HG03066 (cell line): ENCODE data around the gene IL22.
"Not testable (repeated sequence)": the region's sequence is repeated elsewhere in the genome, so short reads cannot be mapped to it uniquely, and the experiment has no call there.

Source experiments
- ATAC-seq: cut with Tn5 transposase; IDR thresholded peaks from one replicate; pipeline ENCODE4 v1.9.1; 2021; ENCODE audit warnings: low read depth; ENCODE audit not compliant: unreplicated experiment

Gene IL22

DNA sequence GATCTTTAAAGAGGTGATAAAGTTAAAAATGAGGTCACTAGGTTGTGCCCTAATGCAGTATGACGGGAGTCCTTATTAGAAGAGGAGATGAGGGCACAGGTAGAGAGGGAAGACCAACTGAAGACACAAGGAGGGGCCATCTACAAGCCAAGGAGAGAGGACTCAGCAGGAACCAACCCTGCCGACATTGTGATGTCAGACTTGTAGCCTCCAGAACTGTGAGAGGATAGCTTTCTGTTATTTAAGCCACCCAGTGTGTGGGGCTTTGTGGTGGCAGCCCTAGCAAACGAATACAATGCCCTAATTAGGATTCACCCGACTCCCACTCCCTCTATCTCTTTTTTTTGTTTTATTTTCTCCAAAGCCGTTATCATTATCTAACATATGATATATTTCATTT, 19.9 kb downstream of the IL22 start:
- no peak for ATAC-seq

GRCh38 chr12:68231691-68232090, 21.7 kb downstream of the IL22 start:
- ATAC-seq, result no peak

DNA sequence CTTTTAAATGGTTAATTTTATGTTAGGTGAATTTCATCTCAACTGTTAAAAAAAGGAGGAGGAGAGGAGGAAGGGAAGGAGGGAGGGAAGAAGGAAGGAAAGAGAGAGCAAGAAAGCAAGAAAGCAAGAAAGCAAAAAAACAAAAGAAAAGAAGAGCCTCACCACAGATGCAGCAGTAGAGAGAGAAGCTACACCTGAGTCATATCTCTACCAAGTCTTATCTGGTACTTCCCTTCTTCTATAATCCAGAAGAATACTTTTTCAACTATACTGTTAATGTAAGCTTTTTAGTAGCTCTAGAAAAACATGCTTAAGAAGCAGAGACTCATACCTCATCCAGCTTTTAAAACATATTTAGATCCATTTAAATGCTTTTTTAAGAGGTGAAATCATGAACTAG, 22.2 kb downstream of the IL22 start:
- ATAC-seq, result no peak

DNA sequence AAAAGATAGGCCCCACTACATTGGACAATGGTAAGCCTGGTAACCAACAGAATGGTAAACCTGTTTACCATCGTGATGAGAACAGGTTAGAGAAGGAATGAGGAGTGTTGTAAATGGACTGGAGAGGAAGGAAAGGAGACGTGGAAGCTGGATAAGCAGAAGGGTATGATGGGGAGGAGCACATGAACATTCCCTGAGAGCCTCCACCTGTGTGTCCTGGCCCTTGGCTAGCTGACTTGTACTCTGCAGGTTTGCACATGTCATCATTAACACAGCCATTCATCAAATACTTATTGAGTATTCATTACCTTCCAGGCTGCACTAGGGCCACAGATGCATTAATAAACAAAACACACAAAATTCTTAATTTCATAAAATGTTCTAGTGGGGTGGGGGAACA, 23.4 kb downstream of the IL22 start:
- ATAC-seq, result no peak

DNA sequence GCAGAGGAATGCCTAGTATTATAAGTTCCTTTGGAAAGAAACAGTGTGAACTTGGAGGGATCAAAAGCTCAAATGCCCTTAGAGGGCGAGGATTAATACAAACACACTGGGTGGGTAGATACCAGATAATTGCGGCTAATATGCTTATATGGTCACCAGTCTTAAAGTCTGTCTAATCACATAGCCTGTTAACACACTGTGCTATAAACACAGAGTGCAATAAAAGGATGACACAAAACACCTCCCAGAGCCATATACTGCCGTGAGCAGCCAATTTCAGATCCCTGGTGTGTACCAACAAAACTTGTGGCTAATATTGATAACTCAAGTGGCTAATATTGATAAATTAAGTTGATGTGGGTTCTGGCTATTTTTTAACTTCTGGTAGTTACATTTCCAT, 26.0 kb downstream of the IL22 start:
- no peak for ATAC-seq

- no peak for ATAC-seq
Measured at GRCh38 chr12:68225576-68226476, 27.6 kb downstream of the IL22 start, which contains the start of gene IL26. IL26 (minus strand) TSS chr12:68225810; CDS start chr12:68225756, 54 bp downstream.

GRCh38 chr12:68224613-68225285, 28.7 kb downstream of the IL22 start:
- no peak for ATAC-seq

DNA sequence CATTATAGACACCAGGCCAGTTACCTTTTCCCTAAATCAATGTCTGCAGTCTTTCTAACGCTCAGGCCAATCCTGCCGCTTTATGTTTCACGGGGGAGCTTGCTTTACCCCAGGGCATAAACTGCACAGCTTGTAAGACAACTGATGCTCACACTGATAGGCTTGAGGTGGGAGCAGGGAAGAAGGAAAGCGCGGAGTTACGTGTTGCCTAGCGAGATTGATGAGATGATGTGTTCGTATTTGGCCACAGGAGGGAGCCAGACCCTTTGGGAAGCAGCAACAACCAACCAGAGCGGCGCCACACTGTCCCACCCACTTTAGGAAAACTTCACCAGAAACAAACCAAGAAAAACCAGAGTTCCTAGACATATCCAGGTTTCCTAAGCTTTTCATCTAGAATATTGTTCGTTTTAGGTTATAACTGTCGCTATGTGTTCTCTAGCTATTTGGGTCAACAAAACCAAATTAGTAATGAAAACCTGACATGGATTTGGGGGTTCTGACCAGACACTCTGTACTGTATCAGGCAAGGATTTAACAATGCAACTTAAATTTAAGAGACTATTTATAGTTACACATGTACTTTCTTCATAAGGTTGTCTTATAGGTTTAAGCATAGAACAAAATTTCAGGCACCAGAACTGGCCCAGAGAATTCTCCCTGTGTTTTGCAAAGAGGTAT, 30.2 kb downstream of the IL22 start:
- ATAC-seq, result peak; percentile 92

DNA sequence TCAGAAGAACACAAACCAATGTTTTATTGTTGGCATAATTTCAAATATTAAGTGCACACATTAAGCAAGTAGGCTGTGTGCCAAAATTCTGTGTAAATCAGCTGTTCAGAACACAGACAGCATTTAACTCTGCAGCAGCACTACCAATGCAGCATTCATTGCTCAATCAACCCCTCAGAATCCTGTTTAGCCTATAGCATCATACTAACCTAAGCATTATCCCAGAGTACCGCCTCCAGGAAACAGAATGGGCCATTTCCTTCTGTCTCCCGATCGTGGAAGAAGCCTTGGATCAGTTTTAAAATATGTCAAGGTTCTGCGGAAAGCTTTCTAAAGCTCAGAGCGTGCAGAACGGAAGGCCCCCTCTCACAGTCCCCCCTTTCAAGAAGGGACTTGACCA, 31.1 kb downstream of the IL22 start:
- no peak for ATAC-seq

- ATAC-seq, result no peak
Measured at GRCh38 chr12:68221497-68221896, 31.9 kb downstream of the IL22 start.

DNA sequence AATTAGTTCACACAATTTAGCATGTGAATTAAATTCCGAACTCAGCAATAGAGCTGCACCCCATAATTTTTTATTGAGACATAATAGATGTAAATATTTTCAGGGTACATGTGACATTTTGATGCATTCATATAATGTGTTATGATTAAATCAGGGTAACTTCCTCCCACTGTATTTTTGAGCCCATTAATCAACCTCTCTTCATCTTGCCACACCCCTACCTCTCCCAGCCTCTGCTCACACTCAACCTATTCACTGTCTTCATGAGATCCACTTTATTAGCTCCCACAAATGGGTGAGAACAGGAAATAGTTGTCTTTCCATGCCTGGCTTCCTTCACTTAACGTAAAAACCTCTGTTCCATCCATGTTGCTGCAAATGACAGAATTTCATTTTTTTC, 42.5 kb downstream of the IL22 start:
- no peak for ATAC-seq

DNA sequence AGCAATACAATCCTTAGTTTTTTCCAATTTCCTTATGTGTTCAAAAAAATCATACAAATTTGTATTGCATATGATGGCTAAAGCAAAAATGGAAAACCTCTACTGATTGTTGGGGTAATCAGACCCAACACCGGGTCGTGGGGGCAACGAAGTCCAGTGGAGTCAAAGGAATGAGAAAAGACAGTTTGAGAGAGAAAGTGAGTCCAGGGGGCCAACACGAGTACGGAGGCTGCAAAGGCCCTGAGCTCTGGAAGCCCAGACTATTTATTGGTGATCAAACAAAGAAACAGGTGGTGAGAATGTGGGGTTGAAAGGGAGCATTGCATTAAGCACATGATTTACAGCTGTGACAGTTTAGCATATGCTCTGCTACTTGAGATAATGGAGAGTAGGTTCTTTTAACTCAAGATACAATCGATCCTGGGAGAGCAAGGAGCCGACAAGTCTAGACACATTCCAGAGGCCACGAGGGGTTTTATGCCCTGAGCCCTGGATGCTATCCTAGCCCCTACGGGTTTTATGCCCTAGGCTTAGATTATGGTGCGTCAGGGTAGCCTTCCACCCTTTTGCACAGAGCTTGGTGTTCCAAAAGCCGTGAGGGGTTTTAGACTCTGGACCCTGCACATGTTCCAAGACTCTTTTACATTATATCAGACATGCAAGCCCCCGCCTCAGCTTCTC, 44.2 kb downstream of the IL22 start:
- ATAC-seq, result not testable (repeated sequence)

DNA sequence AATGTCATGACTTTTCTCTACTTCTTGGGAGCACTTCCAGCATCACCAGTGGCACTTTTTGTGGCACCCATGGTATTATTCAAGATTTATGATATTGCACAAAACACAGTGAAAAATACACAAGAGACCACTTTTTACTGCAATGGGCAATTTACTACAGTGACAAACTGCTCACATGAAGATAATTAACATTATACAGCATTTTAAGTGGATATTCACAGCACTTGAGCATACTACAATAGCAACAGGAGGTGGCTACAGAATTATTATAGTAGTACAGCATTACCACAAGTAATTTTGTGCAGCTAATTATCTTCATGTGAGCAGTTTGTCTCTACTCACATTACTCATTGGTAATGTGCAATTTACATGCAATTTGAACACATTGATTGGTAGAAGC, 46.1 kb downstream of the IL22 start:
- no peak for ATAC-seq

- ATAC-seq, result no peak
Measured at GRCh38 chr12:68206446-68206845, 47.0 kb downstream of the IL22 start.

GRCh38 chr12:68203460-68203875, 49.9 kb downstream of the IL22 start:
- ATAC-seq, result no peak

GRCh38 chr12:68200854-68201253, 52.5 kb downstream of the IL22 start:
- ATAC-seq, result no peak

DNA sequence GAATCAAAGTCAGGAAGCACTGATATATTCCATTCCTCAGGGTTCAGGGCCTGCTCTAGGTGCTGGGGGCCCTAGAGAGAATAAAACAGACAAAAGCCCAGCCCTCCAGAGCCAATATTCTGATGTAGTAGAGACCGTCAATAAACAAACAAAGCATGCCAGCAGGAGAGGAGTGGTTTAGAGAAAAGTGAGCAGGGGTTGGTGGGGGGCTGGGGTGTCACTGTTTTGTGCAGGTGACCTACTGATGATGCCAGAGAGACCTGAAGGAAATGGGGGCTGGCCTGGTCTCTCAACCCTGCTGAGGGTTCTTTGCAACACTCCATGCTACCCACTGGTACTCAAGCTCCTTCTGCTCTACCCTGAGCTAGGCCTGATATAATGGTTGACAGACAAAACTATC, 54.3 kb downstream of the IL22 start:
- ATAC-seq, result no peak

DNA sequence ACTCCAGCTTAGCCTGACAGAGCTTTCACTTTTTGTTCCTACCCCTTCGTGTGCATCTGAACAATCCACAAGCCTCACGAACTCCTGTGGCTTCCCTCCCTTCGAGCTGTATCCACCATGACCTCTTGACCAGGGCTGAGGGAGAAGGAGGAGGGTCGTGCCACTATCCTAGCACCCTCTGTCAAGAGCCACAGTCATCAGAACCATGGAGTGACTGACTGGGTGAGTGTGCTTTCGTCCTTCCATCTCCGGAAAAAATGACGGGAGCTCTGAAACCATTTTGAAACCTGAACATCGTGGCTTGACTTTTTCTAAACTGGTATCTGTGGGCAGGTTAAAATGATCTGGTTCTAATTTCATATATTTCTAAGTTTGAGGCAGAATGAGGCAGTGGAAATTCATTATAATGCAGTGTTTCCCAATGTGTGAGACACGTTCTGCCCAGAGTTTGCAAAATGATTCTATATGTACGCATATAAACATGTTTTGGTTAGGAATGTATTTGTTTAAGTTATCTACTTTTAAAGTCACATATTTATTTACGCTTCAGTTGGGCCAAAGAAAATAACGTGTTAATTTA, 54.8 kb downstream of the IL22 start:
- no peak for ATAC-seq
